ENCODE results near the gene CAMK2N2. TPM values are rescaled to one million over a fixed set of nuclear protein-coding genes. Genes with fewer than 3 reads are reported as not detected.

CAMK2N2 gene
- total RNA-seq, 2 experiments from 2014 or later: 0.20 to 0.37 TPM

DNA sequence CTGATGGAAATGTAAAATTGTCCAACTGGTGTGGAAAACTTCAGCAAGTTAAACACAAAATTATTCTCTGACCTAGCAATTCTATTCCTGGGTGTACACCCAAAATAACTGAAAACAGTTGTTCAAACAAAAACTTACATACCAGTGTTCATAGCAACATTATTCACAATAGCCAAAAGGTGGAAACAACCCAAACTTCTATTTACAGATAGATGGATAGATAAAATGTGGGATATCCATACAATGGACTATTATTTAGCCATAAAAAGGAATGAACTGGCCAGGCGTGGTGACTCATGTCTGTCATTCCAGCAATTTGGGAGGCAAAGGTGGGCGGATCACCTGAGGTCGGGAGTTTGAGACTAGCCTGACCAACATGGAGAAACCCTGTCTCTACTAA is 38.8 kb downstream of the CAMK2N2 start:
- Mint-ChIP-seq H3K4me1 (no peaks in the 10 kb centered on the region), H3K4me3 (no peak overlapping the region), H3K27ac (no peak overlapping the region), H3K9me3 (ENCODE audit: low read depth) (no peaks in the 10 kb centered on the region), H3K36me3 (no peaks in the 10 kb centered on the region), H3K27me3 (peaks cover 18% of the 10 kb centered on the region)
- CTCF ChIA-PET: no interaction called here
- DNase-seq (no peak), ATAC-seq (no peak)

DNA sequence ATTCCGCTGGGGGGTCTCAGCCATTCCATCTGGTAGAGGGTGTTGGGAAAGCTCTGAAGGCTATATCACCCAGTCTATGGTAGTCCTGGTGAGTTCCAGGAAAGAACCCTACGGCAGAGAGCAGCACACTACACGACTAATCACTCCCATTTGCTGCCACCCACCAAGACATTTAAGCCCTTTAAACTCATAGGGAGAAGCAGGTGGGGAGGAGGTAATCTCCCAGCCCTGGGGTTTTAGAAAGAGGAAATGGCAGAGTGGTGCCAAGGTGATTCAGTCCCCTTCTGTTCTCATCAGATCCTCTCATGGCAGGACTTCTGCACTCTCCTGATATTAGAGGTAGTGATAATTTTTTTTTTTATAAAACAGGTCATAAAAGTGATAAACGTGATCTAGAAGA is 42.5 kb downstream of the CAMK2N2 start:
- no peaks in the 10 kb centered on the region for H3K9me3 Mint-ChIP-seq (ENCODE audit: low read depth)
- H3K27me3 Mint-ChIP-seq: peaks cover 14% of the 10 kb centered on the region
- DNase-seq (no peak), ATAC-seq (no peak)
- no peak overlapping the region for H3K27ac Mint-ChIP-seq
- no peak overlapping the region for H3K4me3 Mint-ChIP-seq
- H3K4me1 Mint-ChIP-seq: no peaks in the 10 kb centered on the region
- CTCF ChIA-PET: interaction anchor here (3.4 kb wide), 1 partner anchor 9 kb away, joined by 12 read pairs; no protein-coding TSS in a partner anchor
- H3K36me3 Mint-ChIP-seq: no peaks in the 10 kb centered on the region

DNA sequence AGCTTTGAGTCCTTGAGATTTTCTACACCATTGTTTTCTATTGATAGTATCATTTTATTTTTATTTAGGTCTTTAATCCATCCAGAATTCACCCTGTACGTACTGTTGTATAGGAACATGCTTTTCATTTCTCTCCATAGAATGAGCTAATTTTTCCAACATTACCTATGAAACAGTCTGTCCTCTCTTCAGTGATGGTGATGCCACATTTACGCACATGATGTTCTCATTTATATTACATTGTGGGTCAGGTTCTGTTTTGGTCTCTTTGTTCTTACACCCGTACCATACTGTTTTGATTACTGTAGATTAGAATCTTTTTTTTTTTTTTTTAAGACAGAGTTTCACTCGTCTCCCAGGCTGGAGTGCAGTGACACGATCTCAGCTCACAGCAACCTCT is 49.6 kb downstream of the CAMK2N2 start:
- no peak overlapping the region for H3K27ac Mint-ChIP-seq
- no peak overlapping the region for H3K4me3 Mint-ChIP-seq
- DNase-seq (no peak), ATAC-seq (no peak)
- CTCF ChIA-PET: interaction anchor here (0.7 to 1.1 kb wide), 3 partner anchors 16 to 38 kb away, joined by 3 read pairs; partner anchors contain the start of gene EEF1AKMT4
- no peaks in the 10 kb centered on the region for H3K9me3 Mint-ChIP-seq (ENCODE audit: low read depth)
- no peaks in the 10 kb centered on the region for H3K4me1 Mint-ChIP-seq
- no peaks in the 10 kb centered on the region for H3K36me3 Mint-ChIP-seq
- peaks cover 19% of the 10 kb centered on the region for H3K27me3 Mint-ChIP-seq

DNA sequence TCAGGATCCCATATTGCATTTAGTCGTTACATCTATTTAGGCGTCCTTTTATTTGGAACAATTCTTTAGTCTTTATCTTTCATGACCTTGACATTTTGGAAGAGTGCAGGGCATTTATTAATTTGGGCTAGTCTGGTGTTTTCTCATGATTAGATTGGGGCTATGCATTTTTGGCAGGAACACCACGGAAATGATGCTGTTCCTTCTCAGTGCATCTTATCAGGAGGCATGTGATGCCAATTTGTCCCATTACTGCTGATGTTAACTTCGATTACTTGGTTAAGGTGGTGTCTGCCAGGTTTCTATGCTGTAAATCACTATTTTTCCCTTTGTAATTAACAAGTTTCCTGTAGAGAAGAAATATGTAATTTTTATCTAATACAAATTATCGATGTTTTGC is 50.1 kb downstream of the CAMK2N2 start:
- ATAC-seq (no peak), DNase-seq (no peak)
- peaks cover 23% of the 10 kb centered on the region for H3K27me3 Mint-ChIP-seq
- no peaks in the 10 kb centered on the region for H3K9me3 Mint-ChIP-seq (ENCODE audit: low read depth)
- no peaks in the 10 kb centered on the region for H3K4me1 Mint-ChIP-seq
- H3K36me3 Mint-ChIP-seq: no peaks in the 10 kb centered on the region
- no peak overlapping the region for H3K4me3 Mint-ChIP-seq
- CTCF ChIA-PET: interaction anchor here (0.7 to 1.1 kb wide), 3 partner anchors 17 to 38 kb away, joined by 3 read pairs; partner anchors contain the start of gene EEF1AKMT4
- H3K27ac Mint-ChIP-seq: no peak overlapping the region

Small RNAs within 50 kb of the gene (microRNA-seq; reads per million reads assigned to microRNA genes)
- not detected for gene MIR1224

Other genes with a start within 250 kb of the CAMK2N2 start
- 10 to 100 TPM; 21.2 to 26.5 TPM for gene ABCC5, start 243.7 kb downstream of the CAMK2N2 start, total RNA-seq
- gene HTR3D, start 229.8 kb downstream of the CAMK2N2 start, total RNA-seq: not detected
- not detected for gene HTR3C, start 208.5 kb downstream of the CAMK2N2 start, total RNA-seq
- gene HTR3E, start 164.5 kb downstream of the CAMK2N2 start, total RNA-seq: not detected
- gene EIF2B5, start 126.2 kb downstream of the CAMK2N2 start, total RNA-seq: 10 to 100 TPM; 52.2 to 61.6 TPM
- gene DVL3, start 106.2 kb downstream of the CAMK2N2 start, total RNA-seq: 10 to 100 TPM; 42.6 to 44.2 TPM
- 100 to 1,000 TPM; 218 to 230 TPM for gene AP2M1, start 86.7 kb downstream of the CAMK2N2 start, total RNA-seq
- gene ABCF3, start 75.4 kb downstream of the CAMK2N2 start, total RNA-seq: 10 to 100 TPM; 57.6 to 60.2 TPM
- gene VWA5B2, start 32.0 kb downstream of the CAMK2N2 start, total RNA-seq: not detected
- 10 to 100 TPM; 38.7 to 48.2 TPM for gene ALG3, start 12.6 kb downstream of the CAMK2N2 start, total RNA-seq
- gene EEF1AKMT4, start 11.9 kb downstream of the CAMK2N2 start, total RNA-seq: 1 to 10 TPM; 4.1 to 6.7 TPM
- not detected for gene ECE2, start 14.5 kb upstream of the CAMK2N2 start, total RNA-seq
- gene PSMD2, start 37.7 kb upstream of the CAMK2N2 start, total RNA-seq: 100 to 1,000 TPM; 193 to 258 TPM
- 100 to 1,000 TPM; 348 to 471 TPM for gene EIF4G1, start 53.1 kb upstream of the CAMK2N2 start, total RNA-seq
- gene FAM131A, start 76.0 kb upstream of the CAMK2N2 start, total RNA-seq: 1 to 10 TPM; 3.1 to 4.5 TPM
- gene CLCN2, start 100.1 kb upstream of the CAMK2N2 start, total RNA-seq: 1 to 10 TPM; 3.4 to 4.1 TPM
- gene POLR2H, start 100.2 kb upstream of the CAMK2N2 start, total RNA-seq: 100 to 1,000 TPM in 1 of 2 experiments, 10 to 100 TPM in 1; 84.3 to 104 TPM
- gene THPO, start 116.7 kb upstream of the CAMK2N2 start, total RNA-seq: not detected
- not detected for gene CHRD, start 118.5 kb upstream of the CAMK2N2 start, total RNA-seq

All from activated CD8-positive, alpha-beta memory T cell treated with anti-CD3 and anti-CD28 coated beads, Interleukin-2, amount 10 ng/mL, durations not matched to agents 7 days and 5 days (primary cell).